Omental fat pad (tissue), 4 donors: ENCODE data around the gene CTU2. TPM values are rescaled to one million over a fixed set of nuclear protein-coding genes. Genes with fewer than 3 reads are reported as not detected.

Experiments used
- ATAC-seq: fragments of 150-250 bp; one replicate; pipeline ENCODE4 v1.9.1; 2016; ENCODE audit warnings: mild to moderate bottlenecking, moderate library complexity; ENCODE audit not compliant: low FRiP score
- DNase-seq: peaks from one replicate; pipeline ENCODE4 v3.0.0-alpha.2; 2019; ENCODE audit warnings: low spot score
- CTCF ChIP-seq, 3 donors: fragments of 450-650 bp; IDR thresholded peaks; one replicate each; pipeline ENCODE4 v1.5.1; 2016 to 2017; ENCODE audit warnings: antibody characterized with exemption in 3 of 3, mild to moderate bottlenecking in 3 of 3, moderate library complexity in 2 of 3
- total RNA-seq, 4 donors: library from RNA; depleted of rRNA; stranded (reverse); fragments of >200 nt; gene quantifications; one replicate each; pipeline ENCODE4 v1.1.0, GENCODE V29; 2016

The CTU2 gene
- total RNA-seq, 4 donors from 2014 or later = 6.8 to 23.7 (median 10.2) TPM

GRCh38 chr16:88692861-88693260 is 13.4 kb upstream of the CTU2 start:
- ATAC-seq = no peak

GRCh38 chr16:88693420-88694177 is 12.7 kb upstream of the CTU2 start:
- DNase-seq = no peak
- ATAC-seq = no peak
- TF ChIP-seq CTCF (IDR thresholded peaks at IDR 0.05) = no peak

More at GRCh38 chr16:88692861-88693260, 13.4 kb upstream of the CTU2 start:
- no peak for TF ChIP-seq CTCF (IDR thresholded peaks at IDR 0.05)
- no peak for DNase-seq

- no peak for TF ChIP-seq CTCF (IDR thresholded peaks at IDR 0.05)
- DNase-seq (no peak), ATAC-seq (no peak)
These were observed 11.8 kb upstream of the CTU2 start for GRCh38 chr16:88694221-88695087.

- no peak for ATAC-seq
- DNase-seq = no peak
- TF ChIP-seq CTCF (IDR thresholded peaks at IDR 0.05) = no peak
These were observed 11.1 kb upstream of the CTU2 start for GRCh38 chr16:88695218-88695617.

GRCh38 chr16:88695753-88696152 is 10.6 kb upstream of the CTU2 start:
- ATAC-seq (no peak), DNase-seq (no peak)
- no peak for TF ChIP-seq CTCF (IDR thresholded peaks at IDR 0.05)

- no peak for TF ChIP-seq CTCF (IDR thresholded peaks at IDR 0.05)
- ATAC-seq (no peak), DNase-seq (no peak)
These were observed 9.9 kb upstream of the CTU2 start for GRCh38 chr16:88696441-88696840.
